ENCODE results near the gene ASCC1.

- TF ChIP-seq CTCF (conservative IDR thresholded peaks at IDR 0.05 in 1 of 2, IDR thresholded peaks at IDR 0.05 in 1 of 2; ENCODE audit: low read depth in 1 of 2, low read length in 2 of 2): no peak
- no peak for TF ChIP-seq EZH2 (IDR thresholded peaks at IDR 0.05; ENCODE audit: low read length, missing control alignments)
Measured at GRCh38 chr10:72233621-72234020, 17.5 kb upstream of the ASCC1 start.
